HG02623 (cell line): ENCODE measurements around the gene EPS8.

ENCODE experiments used
- ATAC-seq: cut with Tn5 transposase; IDR thresholded peaks from one replicate; pipeline ENCODE4 v1.9.1; 2021; ENCODE audit warnings: moderate library complexity; ENCODE audit not compliant: unreplicated experiment

Gene EPS8

GRCh38 chr12:15613981-15614380, 175.2 kb downstream of the EPS8 start:
- ATAC-seq, result no peak

- no peak for ATAC-seq
Observed at GRCh38 chr12:15608941-15609340, 180.2 kb downstream of the EPS8 start.

- no peak for ATAC-seq
Observed at GRCh38 chr12:15608406-15608805, 180.8 kb downstream of the EPS8 start.

GRCh38 chr12:15605881-15606590, 183.2 kb downstream of the EPS8 start:
- ATAC-seq, result no peak

GRCh38 chr12:15603474-15604085, 185.6 kb downstream of the EPS8 start:
- ATAC-seq, result no peak

- no peak for ATAC-seq
Observed at GRCh38 chr12:15602051-15602672, 187.0 kb downstream of the EPS8 start.

- no peak for ATAC-seq
Observed at GRCh38 chr12:15601210-15601800, 187.9 kb downstream of the EPS8 start.

GRCh38 chr12:15600223-15600935, 188.8 kb downstream of the EPS8 start:
- ATAC-seq, result no peak

GRCh38 chr12:15599266-15600037, 189.7 kb downstream of the EPS8 start:
- ATAC-seq, result no peak

GRCh38 chr12:15597125-15597830, 191.9 kb downstream of the EPS8 start:
- ATAC-seq, result no peak

- ATAC-seq, result no peak
Observed at GRCh38 chr12:15596174-15596573, 193.0 kb downstream of the EPS8 start.

GRCh38 chr12:15592934-15593333, 196.3 kb downstream of the EPS8 start:
- ATAC-seq, result no peak

- ATAC-seq, result no peak
Observed at GRCh38 chr12:15591811-15592210, 197.4 kb downstream of the EPS8 start.

- ATAC-seq, result peak; percentile 97
Observed at GRCh38 chr12:15590180-15590826, 198.9 kb downstream of the EPS8 start.

GRCh38 chr12:15589328-15590032, 199.7 kb downstream of the EPS8 start:
- no peak for ATAC-seq

GRCh38 chr12:15584366-15585041, 204.7 kb downstream of the EPS8 start:
- no peak for ATAC-seq

GRCh38 chr12:15583804-15584203, 205.4 kb downstream of the EPS8 start:
- no peak for ATAC-seq

GRCh38 chr12:15581006-15581405, 208.2 kb downstream of the EPS8 start:
- no peak for ATAC-seq
